Activated T-cell treated with anti-CD3 and anti-CD28 coated beads, Interleukin-2, amount 50 U/mL, for 72 hours (primary cell): Measurements from ENCODE around the gene PPP2R3B. TPM values are rescaled to one million over a fixed set of nuclear protein-coding genes. Genes with fewer than 3 reads are reported as not detected.
"Not testable (repeated sequence)": the region's sequence is repeated elsewhere in the genome, so short reads cannot be mapped to it uniquely, and the experiment has no call there.

Experiments used
- ATAC-seq, 2 donors: fragments of 150-1000 bp; cut with Tn5 transposase; replicated peaks in 1 of 2; 2 replicates each; pipeline ENCODE4 v1.10.0; 2021; ENCODE audit warnings: moderate library complexity in 2 of 2, mild to moderate bottlenecking in 1 of 2
- DNase-seq, 2 donors: peaks; one replicate each; pipeline ENCODE4 v3.0.0; 2021 to 2022; ENCODE audit warnings: mixed read lengths in 1 of 2
- H3K27ac Mint-ChIP-seq: one replicate; pipeline ENCODE4 v1.8.0; 2022; ENCODE audit warnings: mild to moderate bottlenecking, moderate library complexity, mixed read lengths
- H3K27me3 Mint-ChIP-seq: one replicate; pipeline ENCODE4 v1.8.0; 2022; ENCODE audit warnings: low read depth, mixed read lengths
- H3K36me3 Mint-ChIP-seq, 2 donors: one replicate each; pipeline ENCODE4 v1.8.0; 2022; ENCODE audit warnings: mixed read lengths in 2 of 2, mild to moderate bottlenecking in 1 of 2; ENCODE audit not compliant: insufficient read depth in 2 of 2
- H3K4me1 Mint-ChIP-seq: one replicate; pipeline ENCODE4 v1.8.0; 2022; ENCODE audit warnings: low read depth, mixed read lengths
- H3K4me3 Mint-ChIP-seq, 2 donors: one replicate each; pipeline ENCODE4 v1.8.0; 2022; ENCODE audit warnings: mild to moderate bottlenecking in 2 of 2, mixed read lengths in 2 of 2, moderate library complexity in 2 of 2
- H3K9me3 Mint-ChIP-seq, 2 donors: one replicate each; pipeline ENCODE4 v1.8.0; 2022; ENCODE audit warnings: mixed read lengths in 2 of 2
- total RNA-seq, 2 donors: library from RNA; stranded (reverse); gene quantifications; one replicate each; pipeline ENCODE4 v1.2.3, GENCODE V29; 2022

Gene PPP2R3B
- total RNA-seq, 2 donors from 2014 or later = 44.7 to 50.1 TPM

GRCh38 chrX:421646-422391 is 35.1 kb upstream of the PPP2R3B start:
- peaks cover 0 to 2% of the 10 kb centered on the region in 2 donors for H3K36me3 Mint-ChIP-seq
- H3K27me3 Mint-ChIP-seq = no peaks in the 10 kb centered on the region
- ATAC-seq = no peak
- no peaks in the 10 kb centered on the region for H3K9me3 Mint-ChIP-seq
- no peaks in the 10 kb centered on the region for H3K4me1 Mint-ChIP-seq
- no peak for DNase-seq
- no peak overlapping the region for H3K4me3 Mint-ChIP-seq
- no peak overlapping the region for H3K27ac Mint-ChIP-seq

- ATAC-seq (no peak), DNase-seq (no peak)
- no peaks in the 10 kb centered on the region for H3K27me3 Mint-ChIP-seq
- H3K27ac Mint-ChIP-seq = no peak overlapping the region
- H3K4me3 Mint-ChIP-seq = no peak overlapping the region
- H3K4me1 Mint-ChIP-seq = no peaks in the 10 kb centered on the region
- H3K9me3 Mint-ChIP-seq = no peaks in the 10 kb centered on the region
- H3K36me3 Mint-ChIP-seq = peaks cover 0 to 2% of the 10 kb centered on the region in 2 donors
These were observed 34.0 kb upstream of the PPP2R3B start for GRCh38 chrX:420496-421223.

GRCh38 chrX:418927-419729 is 32.4 kb upstream of the PPP2R3B start:
- no peaks in the 10 kb centered on the region for H3K27me3 Mint-ChIP-seq
- DNase-seq (no peak), ATAC-seq (no peak)
- no peaks in the 10 kb centered on the region for H3K4me1 Mint-ChIP-seq
- H3K36me3 Mint-ChIP-seq = peaks cover 0 to 2% of the 10 kb centered on the region in 2 donors
- no peak overlapping the region for H3K27ac Mint-ChIP-seq
- H3K4me3 Mint-ChIP-seq = no peak overlapping the region
- H3K9me3 Mint-ChIP-seq = no peaks in the 10 kb centered on the region

- H3K27ac Mint-ChIP-seq = not testable (repeated sequence)
These were observed 28.8 kb upstream of the PPP2R3B start for GRCh38 chrX:415498-415897.

GRCh38 chrX:413322-414201 is 26.9 kb upstream of the PPP2R3B start:
- H3K4me3 Mint-ChIP-seq = no peak overlapping the region
- H3K36me3 Mint-ChIP-seq = peaks cover 2 to 4% of the 10 kb centered on the region in 2 donors
- H3K27ac Mint-ChIP-seq = no peak overlapping the region
- no peak for DNase-seq
- H3K9me3 Mint-ChIP-seq = peaks cover 3% of the 10 kb centered on the region in 2 donors
- H3K4me1 Mint-ChIP-seq = no peaks in the 10 kb centered on the region
- no peaks in the 10 kb centered on the region for H3K27me3 Mint-ChIP-seq
- no peak for ATAC-seq

More at GRCh38 chrX:415498-415897, 28.8 kb upstream of the PPP2R3B start:
- not testable (repeated sequence) for ATAC-seq, H3K27me3 Mint-ChIP-seq, DNase-seq, H3K36me3 Mint-ChIP-seq, H3K9me3 Mint-ChIP-seq, H3K4me3 Mint-ChIP-seq, H3K4me1 Mint-ChIP-seq

- no peaks in the 10 kb centered on the region for H3K27me3 Mint-ChIP-seq
- no peak for ATAC-seq
- no peak overlapping the region for H3K4me3 Mint-ChIP-seq
- peaks cover 3% of the 10 kb centered on the region in 2 donors for H3K9me3 Mint-ChIP-seq
- no peak for DNase-seq
- H3K27ac Mint-ChIP-seq = no peak overlapping the region
- peaks cover 2 to 8% of the 10 kb centered on the region in 2 donors for H3K36me3 Mint-ChIP-seq
- no peaks in the 10 kb centered on the region for H3K4me1 Mint-ChIP-seq
These were observed 23.6 kb upstream of the PPP2R3B start for GRCh38 chrX:410296-410695.

- no peak for DNase-seq
- H3K36me3 Mint-ChIP-seq = peaks cover 2 to 8% of the 10 kb centered on the region in 2 donors
- no peaks in the 10 kb centered on the region for H3K4me1 Mint-ChIP-seq
- H3K27me3 Mint-ChIP-seq = no peaks in the 10 kb centered on the region
- ATAC-seq = no peak
- H3K4me3 Mint-ChIP-seq = no peak overlapping the region
- no peak overlapping the region for H3K27ac Mint-ChIP-seq
- H3K9me3 Mint-ChIP-seq = peaks cover 3% of the 10 kb centered on the region in 2 donors
These were observed 18.4 kb upstream of the PPP2R3B start for GRCh38 chrX:405149-405548.

- peaks cover 2 to 8% of the 10 kb centered on the region in 2 donors for H3K36me3 Mint-ChIP-seq
- no peak for ATAC-seq
- H3K4me1 Mint-ChIP-seq = no peaks in the 10 kb centered on the region
- no peak overlapping the region for H3K27ac Mint-ChIP-seq
- H3K9me3 Mint-ChIP-seq = peaks cover 3% of the 10 kb centered on the region in 2 donors
- DNase-seq = no peak
- H3K4me3 Mint-ChIP-seq = no peak overlapping the region
- no peaks in the 10 kb centered on the region for H3K27me3 Mint-ChIP-seq
These were observed 17.9 kb upstream of the PPP2R3B start for GRCh38 chrX:404656-405055.

- H3K36me3 Mint-ChIP-seq = peaks cover 0 to 4% of the 10 kb centered on the region in 2 donors
- no peaks in the 10 kb centered on the region for H3K27me3 Mint-ChIP-seq
- ATAC-seq = no peak
- H3K4me1 Mint-ChIP-seq = no peaks in the 10 kb centered on the region
- H3K9me3 Mint-ChIP-seq = no peaks in the 10 kb centered on the region
- H3K4me3 Mint-ChIP-seq = no peak overlapping the region
- H3K27ac Mint-ChIP-seq = no peak overlapping the region
- no peak for DNase-seq
These were observed 16.1 kb upstream of the PPP2R3B start for GRCh38 chrX:402857-403256.

- no peaks in the 10 kb centered on the region for H3K4me1 Mint-ChIP-seq
- H3K27ac Mint-ChIP-seq = no peak overlapping the region
- H3K36me3 Mint-ChIP-seq = no peaks in the 10 kb centered on the region
These were observed 13.6 kb upstream of the PPP2R3B start for GRCh38 chrX:400258-400657.

GRCh38 chrX:397575-397974 is 10.9 kb upstream of the PPP2R3B start:
- H3K4me3 Mint-ChIP-seq = no peak overlapping the region

More at GRCh38 chrX:400258-400657, 13.6 kb upstream of the PPP2R3B start:
- Mint-ChIP-seq H3K27me3 (no peaks in the 10 kb centered on the region), H3K4me3 (no peak overlapping the region), H3K9me3 (no peaks in the 10 kb centered on the region)
- no peak for DNase-seq
- no peak for ATAC-seq

GRCh38 chrX:394830-395229 is 8.1 kb upstream of the PPP2R3B start:
- no peaks in the 10 kb centered on the region for H3K4me1 Mint-ChIP-seq
- H3K9me3 Mint-ChIP-seq = no peaks in the 10 kb centered on the region
- no peaks in the 10 kb centered on the region for H3K36me3 Mint-ChIP-seq
- H3K4me3 Mint-ChIP-seq = no peak overlapping the region
- no peak for DNase-seq
- H3K27ac Mint-ChIP-seq = no peak overlapping the region
- no peak for ATAC-seq
- no peaks in the 10 kb centered on the region for H3K27me3 Mint-ChIP-seq

More at GRCh38 chrX:397575-397974, 10.9 kb upstream of the PPP2R3B start:
- H3K27me3 Mint-ChIP-seq = no peaks in the 10 kb centered on the region
- H3K4me1 Mint-ChIP-seq = no peaks in the 10 kb centered on the region
- ATAC-seq (no peak), DNase-seq (no peak)
- H3K36me3 Mint-ChIP-seq = no peaks in the 10 kb centered on the region
- H3K9me3 Mint-ChIP-seq = no peaks in the 10 kb centered on the region
- no peak overlapping the region for H3K27ac Mint-ChIP-seq
